HCEC 1CT (cell line): ENCODE measurements around the gene KRT34.
"Not testable (repeated sequence)": the region's sequence is repeated elsewhere in the genome, so short reads cannot be mapped to it uniquely, and the experiment has no call there.

Experiments used
- DNase-seq: peaks from one replicate; pipeline ENCODE4 v3.0.0-alpha.2; 2017

The KRT34 gene

GRCh38 chr17:41360296-41360995, 21.7 kb downstream of the KRT34 start:
- peak; percentile 50 for DNase-seq

- DNase-seq, result no peak
Observed at GRCh38 chr17:41354536-41354935, 27.6 kb downstream of the KRT34 start.

GRCh38 chr17:41352597-41353366, 29.3 kb downstream of the KRT34 start:
- DNase-seq, result peak; percentile 26

- DNase-seq, result no peak
Observed at GRCh38 chr17:41351177-41351576, 30.9 kb downstream of the KRT34 start.

GRCh38 chr17:41350381-41350878, 31.7 kb downstream of the KRT34 start, which contains the start of gene KRT33A:
Gene KRT33A (minus strand): TSS chr17:41350828. CDS start chr17:41350767, 61 bp downstream.
- not testable (repeated sequence) for DNase-seq

GRCh38 chr17:41347869-41348760, 34.0 kb downstream of the KRT34 start:
- no peak for DNase-seq

GRCh38 chr17:41346421-41346820, 35.7 kb downstream of the KRT34 start:
- DNase-seq, result not testable (repeated sequence)

GRCh38 chr17:41345992-41346391, 36.1 kb downstream of the KRT34 start:
- DNase-seq, result no peak

- DNase-seq, result no peak
Observed at GRCh38 chr17:41343029-41343428, 39.1 kb downstream of the KRT34 start.

- no peak for DNase-seq
Observed at GRCh38 chr17:41340934-41341861, 40.9 kb downstream of the KRT34 start.

- no peak for DNase-seq
Observed at GRCh38 chr17:41340494-41340893, 41.6 kb downstream of the KRT34 start.

GRCh38 chr17:41339571-41340172, 42.4 kb downstream of the KRT34 start:
- no peak for DNase-seq

- DNase-seq, result peak; percentile 65
Observed at GRCh38 chr17:41338961-41339485, 43.1 kb downstream of the KRT34 start.

GRCh38 chr17:41335747-41336146, 46.4 kb downstream of the KRT34 start:
- DNase-seq, result no peak

GRCh38 chr17:41334385-41335305, 47.5 kb downstream of the KRT34 start:
- no peak for DNase-seq

- no peak for DNase-seq
Observed at GRCh38 chr17:41333836-41334235, 48.3 kb downstream of the KRT34 start.

- no peak for DNase-seq
Observed at GRCh38 chr17:41333098-41333497, 49.0 kb downstream of the KRT34 start.

GRCh38 chr17:41332239-41332638, 49.9 kb downstream of the KRT34 start:
- no peak for DNase-seq

GRCh38 chr17:41331606-41332005, 50.5 kb downstream of the KRT34 start:
- DNase-seq, result no peak
